GM12865 (cell line): ENCODE data around the gene TRPT1.

Experiments
- DNase-seq: peaks from one replicate; pipeline ENCODE4 v3.0.0; 2010; ENCODE audit warnings: low read depth
- H3K4me3 ChIP-seq: 2 replicates; pipeline ENCODE4 v1.5.1; 2011; ENCODE audit warnings: mild to moderate bottlenecking, low read depth, low read length, control low read depth
- CTCF ChIP-seq: IDR thresholded peaks from 2 replicates; pipeline ENCODE4 v1.5.1; 2011; ENCODE audit warnings: low read length, control low read depth, low read depth, inconsistent platforms; ENCODE audit not compliant: insufficient read depth; ENCODE audit errors: missing control alignments

Gene TRPT1

GRCh38 chr11:64225608-64226506 lies at the start of gene TRPT1, which contains the start of gene NUDT22:
Gene TRPT1, minus strand, starts transcription at chr11:64226186. Its CDS starts 326 bp downstream, at chr11:64225860.
Gene NUDT22, plus strand, starts transcription at chr11:64226274. Its CDS starts 379 bp downstream, at chr11:64226653.
- peak within 1 kb of the TSS; percentile 94 for H3K4me3 ChIP-seq
- peak; percentile 92 for DNase-seq
- peak; percentile 39 for TF ChIP-seq CTCF

GRCh38 chr11:64275031-64275800 lies 49.2 kb upstream of the TRPT1 start:
- H3K4me3 ChIP-seq, result no peak overlapping the region
- no peak for DNase-seq
- TF ChIP-seq CTCF, result no peak

GRCh38 chr11:64269540-64270220 lies 43.7 kb upstream of the TRPT1 start:
- TF ChIP-seq CTCF, result no peak
- DNase-seq, result peak; percentile 100

GRCh38 chr11:64268893-64269539 lies 43.0 kb upstream of the TRPT1 start:
- DNase-seq, result peak; percentile 83
- H3K4me3 ChIP-seq, result peak overlapping the region; percentile 55
- TF ChIP-seq CTCF, result no peak

More at GRCh38 chr11:64269540-64270220, 43.7 kb upstream of the TRPT1 start:
- peak overlapping the region; percentile 55 for H3K4me3 ChIP-seq

GRCh38 chr11:64268025-64268892 lies 42.3 kb upstream of the TRPT1 start:
- no peak for DNase-seq
- TF ChIP-seq CTCF, result no peak
- H3K4me3 ChIP-seq, result peak overlapping the region; percentile 55
